Hematopoietic multipotent progenitor cell treated with erythropoietin and hydrocortisone succinate and interleukin-3 and kit ligand, for 15 days (in vitro differentiated cells): ENCODE results near the gene CFAP58.

Experiments used
- DNase-seq: peaks from one replicate; pipeline ENCODE4 v3.0.0-alpha.2; 2015; ENCODE audit warnings: low spot score

CFAP58 gene

DNA sequence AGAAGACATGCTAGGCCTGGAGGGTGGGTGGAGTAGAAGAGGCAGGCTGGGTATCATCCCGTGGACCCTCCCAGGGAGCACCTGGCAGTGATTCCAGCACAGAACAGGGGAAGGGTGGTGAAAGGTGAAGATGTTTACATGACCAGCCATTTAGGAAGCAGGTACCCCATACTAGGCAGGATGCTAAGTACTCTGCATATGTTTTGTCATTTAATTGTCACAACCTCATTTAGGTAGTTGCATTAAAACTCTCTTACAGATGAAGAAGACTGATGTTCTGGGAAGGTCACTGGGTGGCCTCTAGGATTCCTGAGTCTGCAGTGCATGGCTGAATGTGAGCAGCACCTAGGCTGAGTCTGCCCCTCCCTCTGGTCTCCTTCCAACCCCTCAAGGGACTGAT is 30.5 kb upstream of the CFAP58 start:
- no peak for DNase-seq

DNA sequence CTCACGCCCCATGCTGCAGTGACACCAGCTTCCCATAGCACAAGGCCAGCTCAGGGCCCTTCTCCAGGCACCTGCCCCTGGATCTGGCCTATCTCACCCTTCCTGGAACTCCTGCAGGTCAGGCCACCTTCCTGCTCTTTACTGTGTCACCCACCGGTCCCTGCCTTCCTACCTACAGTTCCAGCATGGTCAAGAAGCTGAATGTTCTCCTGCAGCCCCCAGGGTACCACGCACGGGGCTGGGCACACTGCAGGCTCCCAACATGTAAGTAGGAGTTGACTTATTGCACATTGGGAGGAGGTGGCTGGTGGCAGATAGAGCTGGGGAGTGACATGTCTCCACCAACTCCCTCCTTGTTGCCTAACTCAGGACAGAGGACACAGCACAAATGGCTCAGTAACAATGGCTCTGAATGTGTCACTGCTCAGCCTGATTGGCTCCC is 29.9 kb upstream of the CFAP58 start:
- no peak for DNase-seq

DNA sequence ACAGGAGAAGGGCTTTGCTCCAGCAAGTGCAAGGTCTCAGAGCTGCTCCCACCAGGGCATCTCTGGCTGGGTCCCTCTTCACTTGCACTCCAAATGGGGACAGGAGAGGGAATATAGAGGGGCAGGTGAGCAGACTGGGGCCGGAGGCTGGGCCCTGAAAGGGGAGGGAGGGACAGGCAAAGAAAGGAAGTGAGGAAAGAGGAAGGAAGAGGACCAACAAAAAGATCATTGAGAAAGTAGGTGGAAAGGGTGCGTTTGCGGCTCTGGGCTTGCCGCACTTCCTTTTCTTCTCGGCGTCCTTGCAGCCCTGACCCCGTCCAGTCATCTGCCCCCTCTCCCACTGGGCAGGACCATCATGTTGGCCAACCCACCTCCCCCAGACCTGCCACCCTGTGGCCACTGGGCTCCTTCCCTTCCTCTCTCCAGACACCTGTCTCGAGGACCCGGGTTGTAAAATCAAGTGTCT is 29.4 kb upstream of the CFAP58 start:
- no peak for DNase-seq

DNA sequence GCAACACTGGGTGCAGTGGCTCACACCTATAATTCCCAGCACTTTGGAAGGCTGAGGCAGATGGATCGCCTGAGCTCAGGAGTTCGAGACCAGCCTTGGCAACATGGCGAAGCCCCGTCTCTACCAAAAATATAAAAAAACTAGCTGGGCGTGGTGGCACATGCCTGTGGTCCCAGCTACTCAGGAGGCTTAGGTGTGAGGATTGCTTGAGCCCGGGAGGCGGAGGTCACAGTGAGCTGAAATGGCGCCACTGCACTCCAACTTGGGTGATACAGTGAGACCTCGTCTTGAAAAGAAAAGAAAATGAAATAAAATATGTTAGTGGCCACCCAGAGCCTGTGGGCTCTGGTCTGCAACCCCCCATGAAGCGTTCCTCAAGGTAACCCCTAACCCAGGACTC is 28.7 kb upstream of the CFAP58 start:
- no peak for DNase-seq

DNA sequence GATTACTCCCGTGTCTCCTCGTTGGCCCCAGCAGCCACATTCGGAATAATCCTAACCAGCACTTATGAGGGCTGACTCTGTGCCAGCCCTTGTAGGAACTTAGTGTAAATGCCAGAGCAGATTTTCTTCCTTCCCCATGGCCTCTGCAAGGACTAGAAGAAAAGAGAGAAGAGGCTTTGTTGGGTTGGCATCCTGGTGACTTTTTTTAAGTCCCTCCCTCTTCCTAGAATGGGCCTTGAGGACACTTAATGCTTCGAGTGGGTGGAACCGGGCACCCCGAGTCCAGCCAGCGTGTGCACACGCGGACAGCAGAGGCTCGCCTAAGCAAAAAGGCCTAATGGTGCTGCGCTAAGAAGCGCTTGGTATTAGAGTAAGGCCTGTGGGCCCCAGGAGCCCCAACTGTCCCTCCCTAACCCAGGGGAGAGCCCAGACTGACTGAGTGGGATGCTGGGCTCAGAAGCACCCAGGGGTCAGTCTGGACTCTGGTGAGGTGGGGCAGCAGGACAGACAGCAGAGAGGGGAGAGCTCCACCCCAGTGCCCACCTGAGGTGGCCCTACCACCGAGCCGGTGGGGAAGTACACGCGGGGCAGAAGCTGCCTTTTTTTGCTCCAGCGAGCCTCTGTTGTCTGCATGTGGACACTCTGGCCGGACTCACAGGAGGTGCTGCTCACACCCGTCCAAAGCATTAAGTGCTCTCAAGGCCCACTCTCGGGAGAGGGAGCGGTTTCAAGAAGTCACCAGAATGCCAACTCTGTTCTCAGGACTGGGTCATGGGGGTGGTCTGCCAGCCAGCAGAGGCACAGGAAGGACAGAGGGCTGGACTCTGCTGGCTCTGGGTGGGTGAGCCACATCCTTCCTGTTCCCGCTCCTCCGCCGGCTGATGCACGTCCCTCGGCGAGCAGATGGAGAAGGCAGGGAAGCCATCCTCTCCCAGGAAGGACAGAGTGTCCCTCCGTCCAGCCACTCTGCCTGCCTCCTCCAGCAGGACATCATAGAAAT is 27.9 kb upstream of the CFAP58 start:
- DNase-seq = no peak

DNA sequence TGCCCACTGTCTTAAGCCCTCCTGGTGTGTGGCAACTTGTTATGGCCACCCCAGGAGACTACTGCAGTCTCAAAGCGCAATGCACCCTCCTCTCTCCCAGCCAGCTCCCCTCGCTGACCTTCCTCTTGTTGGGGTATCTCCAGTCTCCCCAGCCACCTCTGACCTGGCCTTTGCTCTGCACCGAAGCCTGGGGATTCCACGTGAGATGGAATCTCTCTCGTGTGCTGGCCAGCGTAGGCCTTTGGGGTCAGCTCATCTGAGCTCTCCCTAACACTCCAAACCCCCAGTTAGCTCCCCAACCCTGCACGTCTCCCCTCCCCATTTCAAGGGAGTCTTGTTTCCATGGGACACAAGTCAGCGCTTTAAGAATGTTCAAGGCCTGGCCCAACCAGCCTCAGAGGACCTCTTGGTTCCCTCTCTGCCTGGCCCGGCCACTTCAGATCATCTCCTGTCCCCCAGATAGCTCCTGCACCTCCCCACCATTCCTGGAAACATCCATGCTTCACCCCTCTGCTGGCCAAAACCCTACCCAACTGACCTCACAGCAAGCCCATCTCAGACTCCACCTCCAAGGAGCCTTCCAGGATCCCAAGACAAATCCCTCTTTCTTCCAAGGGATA is 26.5 kb upstream of the CFAP58 start:
- no peak for DNase-seq

DNA sequence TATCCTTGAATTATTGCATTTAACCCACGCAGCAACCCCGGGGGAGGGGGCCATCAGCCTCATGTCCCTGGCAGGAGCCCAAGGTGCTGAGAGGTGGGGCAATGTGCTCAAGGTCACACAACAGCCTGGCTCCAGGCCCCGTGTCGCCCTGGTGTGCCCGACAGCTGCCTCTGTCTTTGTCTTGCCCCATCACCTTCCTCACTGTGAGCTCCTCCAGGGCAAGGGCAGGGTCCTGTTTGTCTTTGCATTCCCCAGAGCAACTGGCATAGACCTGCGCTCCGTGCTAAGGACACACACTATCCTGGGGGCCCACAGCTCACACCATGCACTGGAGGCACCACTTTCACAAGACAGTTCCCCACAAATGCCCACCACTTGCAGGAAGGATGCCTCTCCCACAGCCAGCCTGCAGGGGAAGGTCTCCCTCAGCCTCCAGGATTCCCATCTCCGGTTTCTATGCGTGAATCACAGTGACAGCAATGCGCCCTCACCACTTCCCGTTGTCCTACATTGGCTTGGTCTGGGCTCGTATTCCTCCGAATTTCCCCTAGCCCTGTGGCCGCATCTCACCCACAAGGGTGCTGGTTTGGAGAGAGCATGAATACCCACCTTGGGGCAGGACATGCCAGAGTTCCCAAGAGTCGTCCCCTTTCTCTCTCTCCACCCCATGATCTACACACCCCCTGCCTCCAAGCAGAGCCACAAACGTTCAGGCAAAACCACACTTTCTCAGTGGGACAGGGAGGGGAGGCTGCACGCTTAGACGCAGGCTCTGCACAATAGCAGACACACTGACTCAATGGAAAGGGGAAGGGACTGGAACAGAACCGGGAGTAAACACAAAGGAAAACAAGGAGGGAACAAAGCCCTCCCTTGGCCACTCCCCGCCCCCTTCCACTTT is 25.6 kb upstream of the CFAP58 start:
- DNase-seq = no peak

DNA sequence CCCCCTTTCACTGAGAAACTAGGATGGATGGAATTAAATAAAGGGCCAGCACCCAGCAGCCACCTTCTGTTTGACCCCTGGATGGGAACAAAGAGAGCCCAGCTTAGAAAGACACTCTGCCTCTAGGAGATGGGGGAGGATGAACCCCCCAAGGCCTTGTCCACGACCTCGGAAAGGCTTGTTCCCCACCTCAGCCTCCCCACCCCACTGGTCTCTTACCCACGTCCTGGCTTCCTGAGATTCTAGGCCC is 25.1 kb upstream of the CFAP58 start:
- DNase-seq = no peak

DNA sequence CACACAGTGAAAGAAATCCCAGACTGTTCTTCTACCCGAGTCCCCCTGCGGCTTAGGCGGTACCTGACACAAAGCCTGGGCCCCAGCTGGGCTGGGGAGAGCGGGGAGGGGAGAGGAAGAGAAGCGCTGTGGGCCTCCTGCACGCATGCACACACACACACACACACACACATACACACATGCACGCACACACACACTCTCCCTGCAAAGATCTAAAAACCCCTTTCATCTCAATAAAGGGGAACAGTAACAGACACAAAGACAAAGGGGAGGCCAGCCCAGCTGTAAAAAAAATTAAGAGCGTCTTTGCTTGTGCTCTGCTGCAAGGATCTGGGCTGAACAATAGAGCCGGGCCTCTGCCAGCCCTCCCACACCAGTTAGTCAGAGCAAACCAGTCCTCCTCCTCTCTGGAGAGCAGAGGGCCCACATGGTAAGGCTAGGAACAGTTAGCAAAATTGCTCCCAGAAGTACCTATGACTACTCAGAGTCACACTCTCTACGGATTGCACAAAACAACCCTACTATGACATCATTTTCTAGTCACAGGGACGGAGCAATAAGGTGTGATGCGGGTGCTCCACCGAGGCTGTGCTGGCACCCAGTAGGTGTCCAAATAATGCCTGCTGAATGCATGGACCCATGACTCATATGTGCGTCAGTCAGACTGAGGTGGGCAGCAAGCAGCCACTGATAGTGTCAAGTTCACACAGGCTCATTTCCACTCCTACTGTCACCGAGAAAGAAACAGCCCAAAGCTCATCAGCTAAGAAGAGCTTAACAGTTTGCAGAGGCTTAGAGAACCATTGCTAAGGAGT is 24.5 kb upstream of the CFAP58 start:
- peak; percentile 65 for DNase-seq

DNA sequence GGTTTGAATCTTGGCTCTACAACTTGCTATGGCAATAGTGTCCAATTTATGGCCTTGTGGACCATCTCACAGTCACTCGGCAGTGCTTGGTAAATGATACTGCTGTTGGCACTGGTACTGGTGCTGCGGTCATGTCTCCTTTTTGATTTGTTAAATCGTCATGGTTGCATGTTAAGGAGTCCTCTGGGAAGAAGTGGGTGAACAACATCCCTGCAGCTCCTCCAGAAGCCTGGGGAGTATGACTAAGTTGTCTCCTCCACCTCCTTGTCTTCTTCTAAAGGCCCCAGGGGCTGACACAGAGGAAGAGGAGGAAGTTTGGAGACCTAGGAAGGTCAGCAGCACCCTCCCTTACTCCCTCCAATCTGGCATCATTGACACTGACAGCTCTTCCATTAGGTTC is 23.9 kb upstream of the CFAP58 start:
- DNase-seq = no peak

DNA sequence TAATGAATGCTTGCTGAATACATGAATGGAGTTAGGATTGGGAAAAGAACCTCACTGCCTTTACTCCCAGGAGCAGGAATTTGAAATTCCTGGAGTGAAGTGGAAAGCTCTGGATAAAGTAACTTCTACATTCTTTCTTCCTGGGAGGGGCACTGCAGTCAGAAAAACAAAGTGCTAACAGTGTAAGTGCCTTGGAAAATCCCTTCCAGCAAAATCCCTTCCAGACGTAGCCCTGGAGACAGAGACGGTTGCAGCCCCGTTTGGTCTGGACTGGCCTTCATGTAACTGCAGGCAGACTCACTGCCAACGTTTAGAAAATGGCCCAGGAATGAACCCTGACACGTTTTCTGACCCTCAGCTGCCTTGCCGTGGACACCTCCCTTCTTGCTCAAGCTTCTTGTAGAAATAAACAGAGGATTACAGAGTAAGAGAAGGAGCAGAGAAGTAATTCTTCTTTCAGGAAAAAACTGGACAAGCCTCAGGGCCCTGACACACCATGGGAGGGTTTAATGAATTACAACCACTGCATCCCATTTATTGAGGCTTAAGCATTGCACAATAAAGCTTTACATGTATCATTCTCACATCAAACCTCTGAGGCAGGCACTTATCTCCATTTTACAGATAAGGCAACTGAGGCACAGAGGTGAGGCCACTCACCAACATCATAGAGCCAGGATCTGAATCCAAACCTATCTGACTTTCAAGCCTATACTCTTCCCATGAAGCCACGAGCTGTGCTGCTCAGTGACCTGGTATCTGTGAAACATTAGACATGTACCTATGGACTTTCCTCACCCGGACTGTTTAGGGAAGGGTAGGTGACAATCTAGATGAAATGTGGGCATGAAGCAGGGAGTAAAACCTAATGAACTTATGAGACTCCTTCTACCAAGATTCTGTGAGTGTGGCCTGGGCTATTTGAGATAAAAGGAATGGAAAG is 23.2 kb upstream of the CFAP58 start:
- DNase-seq = no peak

DNA sequence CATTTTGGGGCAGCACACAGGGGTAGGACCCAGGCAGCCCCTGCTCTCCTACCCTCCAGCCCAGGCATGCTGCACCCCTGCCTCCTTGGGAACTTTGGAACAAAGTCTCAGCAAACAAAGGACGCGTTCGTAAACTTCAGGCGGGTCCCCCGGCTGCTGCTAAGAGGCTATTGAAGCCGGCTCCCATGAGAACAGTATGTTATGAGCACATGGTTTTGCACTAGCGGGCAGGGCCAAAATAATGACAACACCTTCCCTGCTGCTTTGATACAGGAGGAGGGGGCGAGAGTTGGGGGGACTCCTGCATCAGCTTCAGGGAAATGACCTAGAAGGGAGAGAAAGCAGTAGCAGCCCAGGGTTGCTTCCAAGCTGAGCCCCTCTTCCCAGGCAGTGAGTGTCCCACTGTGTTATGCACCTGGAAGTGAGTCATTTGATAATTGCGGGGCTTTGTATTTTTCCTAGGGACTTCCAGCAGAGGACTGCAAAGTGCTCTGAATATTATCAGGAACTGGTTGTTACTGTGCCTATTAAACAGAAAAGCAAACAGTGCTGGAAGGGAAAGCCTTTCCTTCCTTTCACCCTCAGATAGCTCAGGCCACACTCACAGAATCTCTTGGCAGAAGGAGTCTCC is 22.3 kb upstream of the CFAP58 start:
- no peak for DNase-seq

DNA sequence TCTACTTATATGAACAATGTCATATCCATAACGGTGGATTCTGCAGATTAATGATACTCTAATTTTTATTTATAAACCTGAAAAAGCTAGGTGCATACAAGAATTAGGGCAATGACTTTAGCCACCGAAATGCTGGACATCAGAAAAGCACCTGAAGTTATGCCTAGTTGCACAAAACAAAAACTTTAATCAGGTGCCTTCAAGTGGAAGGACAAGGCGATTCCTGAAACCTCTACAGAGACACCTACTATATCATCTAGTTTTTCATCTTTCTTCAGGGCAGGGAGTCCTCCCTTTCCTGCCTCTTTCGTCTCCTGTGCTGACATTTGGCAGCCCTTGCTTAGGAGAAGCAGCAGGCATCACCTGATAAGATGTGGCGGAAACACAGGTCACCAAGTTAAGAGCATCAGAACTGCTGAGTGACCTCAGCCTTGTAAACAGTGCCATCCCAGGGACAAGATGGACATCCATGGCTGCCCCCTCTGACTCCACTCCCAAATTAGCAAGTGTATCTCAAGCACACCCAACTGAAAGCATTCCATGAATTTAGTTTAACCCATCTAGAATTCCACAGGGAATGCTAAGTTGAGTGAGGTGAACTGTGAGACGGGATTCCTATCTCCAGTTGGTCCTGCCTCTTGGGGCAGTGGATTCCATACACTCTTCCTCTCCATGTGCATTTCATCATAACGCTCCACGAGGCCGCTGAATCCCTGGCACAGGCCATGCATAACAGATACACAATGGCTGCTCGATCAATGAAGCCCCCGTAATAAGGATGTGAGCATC is 21.2 kb upstream of the CFAP58 start:
- DNase-seq = peak; percentile 72

DNA sequence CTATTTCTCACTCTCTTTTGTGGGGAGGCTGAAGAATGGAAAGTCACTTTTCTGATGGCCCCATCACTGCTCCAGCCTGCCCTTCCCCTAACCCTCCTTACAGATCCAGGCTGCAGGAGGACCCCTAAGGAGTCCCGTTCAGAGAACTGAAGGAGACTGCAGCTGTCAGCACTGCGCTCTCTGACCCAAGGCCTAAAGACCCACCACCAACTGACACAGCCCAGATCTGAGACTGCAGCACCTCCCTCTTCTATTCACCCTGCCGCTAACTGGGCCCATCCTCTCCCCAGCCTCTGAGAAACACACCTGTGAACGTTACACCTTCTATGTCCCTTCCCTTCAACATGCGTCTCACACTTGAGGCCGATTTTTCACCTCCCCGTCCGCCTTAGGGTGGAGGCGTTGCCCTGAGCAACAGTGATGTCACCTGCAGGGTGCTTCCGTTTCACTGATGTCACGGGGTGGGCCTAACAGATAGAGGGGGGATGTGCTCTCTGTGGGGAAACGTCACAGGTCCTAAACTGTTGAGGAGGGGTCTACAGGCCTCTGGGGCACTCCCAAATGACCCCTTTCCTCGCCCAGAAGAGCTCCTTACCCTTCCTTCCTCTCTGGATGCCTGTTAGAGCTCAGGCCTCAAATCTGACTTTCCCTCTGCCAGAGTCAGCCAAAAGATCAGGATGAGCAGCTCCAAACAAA is 20.5 kb upstream of the CFAP58 start:
- no peak for DNase-seq

DNA sequence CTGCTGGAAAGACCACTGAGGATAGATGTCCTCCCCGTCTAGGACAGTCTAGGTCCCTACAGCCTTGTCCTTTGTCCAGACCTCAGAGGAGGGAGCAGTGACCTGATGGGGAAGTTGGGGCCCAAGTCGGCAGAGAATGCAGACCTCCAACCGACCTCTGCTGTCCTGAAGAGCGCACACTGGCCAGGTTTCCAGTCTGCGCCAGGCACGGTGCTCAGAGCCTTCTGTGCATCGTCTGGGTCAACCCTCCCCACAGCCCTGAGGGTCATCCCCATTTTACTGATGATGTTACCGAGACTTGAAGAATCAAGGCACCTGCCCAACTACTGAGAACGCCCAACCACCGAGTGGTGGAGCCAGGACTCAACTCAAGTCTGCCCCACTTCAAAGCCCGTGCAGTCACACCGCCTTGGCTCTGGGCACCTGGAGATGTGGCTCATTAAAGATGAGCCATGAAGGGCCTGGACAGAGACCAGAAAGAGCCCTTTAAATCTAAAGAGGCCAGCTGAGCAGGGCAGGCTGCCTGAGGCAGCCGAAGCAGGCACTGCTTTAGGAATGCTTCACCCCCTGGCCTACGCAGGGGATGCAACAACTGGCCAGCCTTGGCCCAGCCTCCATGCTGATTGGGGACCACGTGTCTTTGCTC is 19.8 kb upstream of the CFAP58 start:
- DNase-seq = no peak

DNA sequence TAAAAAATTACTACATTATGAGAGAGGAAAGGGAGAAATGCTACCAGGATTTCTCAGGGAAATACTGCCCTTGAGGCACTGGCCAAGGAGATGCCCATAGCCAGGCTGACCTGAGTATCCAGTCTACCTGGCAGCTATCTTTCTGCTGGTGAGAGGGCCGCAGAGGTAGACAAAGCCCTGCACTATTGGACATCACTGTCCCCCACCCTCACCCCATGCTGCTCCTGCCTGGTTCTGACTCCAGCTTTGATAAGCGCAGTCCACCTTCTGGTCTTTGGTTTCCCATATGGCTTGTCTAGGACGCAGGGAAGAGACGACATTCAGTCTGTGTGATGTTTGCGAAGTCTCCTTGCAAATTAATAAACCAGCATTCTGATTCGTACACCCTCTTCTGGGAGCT is 19.1 kb upstream of the CFAP58 start:
- DNase-seq = no peak

DNA sequence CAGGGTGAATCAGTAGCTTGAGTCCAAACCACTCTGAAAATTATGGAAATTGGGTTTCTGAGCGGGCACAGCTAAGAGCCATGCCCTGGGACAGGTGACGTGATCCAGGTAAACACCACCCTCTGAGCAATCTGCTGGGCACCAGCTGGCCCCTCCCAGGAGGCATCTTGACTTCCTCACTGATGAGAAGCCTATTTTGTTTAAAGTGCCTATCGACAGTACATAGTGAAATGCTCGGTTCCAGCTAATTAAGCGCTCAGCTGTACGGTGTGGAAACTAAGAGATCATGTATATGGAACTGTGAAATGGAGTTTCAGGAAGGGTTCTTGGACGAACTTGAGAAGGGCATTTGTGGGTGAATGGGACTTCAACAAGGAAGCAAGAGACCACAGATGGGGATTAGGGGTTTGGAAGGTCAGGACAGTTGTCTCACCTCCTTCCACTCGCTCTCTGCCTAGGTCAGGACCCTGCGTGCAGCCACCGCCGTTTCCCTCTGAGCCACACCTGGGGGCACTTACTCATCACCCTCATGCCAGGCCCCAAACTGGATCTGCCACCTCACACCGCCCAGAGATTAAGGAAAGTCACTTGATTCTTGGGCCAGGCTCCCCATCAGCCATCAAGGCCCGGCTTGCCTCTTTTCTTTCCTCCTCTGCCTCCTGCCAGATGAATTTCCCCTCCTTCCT is 18.5 kb upstream of the CFAP58 start:
- no peak for DNase-seq
